Measurements from ENCODE around the gene LGALS9C.
"Not testable (repeated sequence)": the region's sequence is repeated elsewhere in the genome, so short reads cannot be mapped to it uniquely, and the experiment has no call there.

DNA sequence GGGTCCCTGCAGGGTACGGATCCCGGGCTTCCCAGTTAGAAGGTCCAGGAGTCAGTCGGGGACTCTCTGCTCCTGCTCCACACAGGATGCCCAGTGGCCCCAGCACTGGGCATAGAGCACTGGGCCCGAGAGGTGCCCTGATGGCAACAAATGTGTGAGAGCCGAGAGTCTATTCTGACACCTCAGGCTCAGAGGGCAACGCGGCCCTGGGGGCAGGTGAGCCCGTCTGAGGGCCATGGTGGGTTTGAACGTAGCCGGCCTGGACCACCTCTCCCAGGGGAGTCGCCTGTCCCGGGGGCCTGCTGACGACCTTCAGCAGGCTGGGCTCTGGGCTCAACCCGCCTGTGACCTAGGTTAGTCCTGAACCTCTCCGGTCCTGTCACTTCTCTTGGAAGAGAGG lies 23.2 kb downstream of the LGALS9C start:
- TF ChIP-seq, protein P1, sequence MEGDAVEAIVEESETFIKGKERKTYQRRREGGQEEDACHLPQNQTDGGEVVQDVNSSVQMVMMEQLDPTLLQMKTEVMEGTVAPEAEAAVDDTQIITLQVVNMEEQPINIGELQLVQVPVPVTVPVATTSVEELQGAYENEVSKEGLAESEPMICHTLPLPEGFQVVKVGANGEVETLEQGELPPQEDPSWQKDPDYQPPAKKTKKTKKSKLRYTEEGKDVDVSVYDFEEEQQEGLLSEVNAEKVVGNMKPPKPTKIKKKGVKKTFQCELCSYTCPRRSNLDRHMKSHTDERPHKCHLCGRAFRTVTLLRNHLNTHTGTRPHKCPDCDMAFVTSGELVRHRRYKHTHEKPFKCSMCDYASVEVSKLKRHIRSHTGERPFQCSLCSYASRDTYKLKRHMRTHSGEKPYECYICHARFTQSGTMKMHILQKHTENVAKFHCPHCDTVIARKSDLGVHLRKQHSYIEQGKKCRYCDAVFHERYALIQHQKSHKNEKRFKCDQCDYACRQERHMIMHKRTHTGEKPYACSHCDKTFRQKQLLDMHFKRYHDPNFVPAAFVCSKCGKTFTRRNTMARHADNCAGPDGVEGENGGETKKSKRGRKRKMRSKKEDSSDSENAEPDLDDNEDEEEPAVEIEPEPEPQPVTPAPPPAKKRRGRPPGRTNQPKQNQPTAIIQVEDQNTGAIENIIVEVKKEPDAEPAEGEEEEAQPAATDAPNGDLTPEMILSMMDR (conservative IDR thresholded peaks at IDR 0.05), result not testable (repeated sequence)
- TF ChIP-seq EZH2 (IDR thresholded peaks at IDR 0.05; ENCODE audit: low read depth), result not testable (repeated sequence)

Measured in PC-9 (cell line).